HepG2 (cell line): Measurements from ENCODE around the gene NFKBIA. TPM values are rescaled to one million over a fixed set of nuclear protein-coding genes. Genes with fewer than 3 reads are reported as not detected.

Source experiments
- AGO1 ChIP-seq: fragments of 200-400 bp; formaldehyde crosslinking; IDR thresholded peaks from 2 replicates; pipeline ENCODE4 v1.6.1; 2017; ENCODE audit warnings: mild to moderate bottlenecking, low read depth, low read length, moderate library complexity; ENCODE audit not compliant: poor library complexity, severe bottlenecking
- MLLT10 ChIP-seq: sonication (generic); formaldehyde crosslinking; IDR thresholded peaks from 2 replicates; pipeline ENCODE4 v1.4.0; 2020; ENCODE audit warnings: missing genetic modification reagents
- RARG ChIP-seq: sonication (generic); formaldehyde crosslinking; IDR thresholded peaks from 2 replicates; pipeline ENCODE4 v1.4.0; 2020; ENCODE audit warnings: low read depth, mild to moderate bottlenecking, missing genetic modification reagents
- SRY ChIP-seq: sonication (generic); formaldehyde crosslinking; IDR thresholded peaks from 2 replicates; pipeline ENCODE4 v1.8.0; 2022; ENCODE audit warnings: mild to moderate bottlenecking, missing genetic modification reagents
- TP53 ChIP-seq: sonication (generic); formaldehyde crosslinking; conservative IDR thresholded peaks from 2 replicates; pipeline ENCODE4 v1.4.0; 2020; ENCODE audit warnings: missing genetic modification reagents
- ZBTB20 ChIP-seq: sonication (generic); formaldehyde crosslinking; IDR thresholded peaks from 2 replicates; pipeline ENCODE4 v1.8.1; 2023; ENCODE audit warnings: missing genetic modification reagents, low read depth, mild to moderate bottlenecking, borderline replicate concordance
- ZNF260 ChIP-seq: sonication (generic); formaldehyde crosslinking; IDR thresholded peaks from 2 replicates; pipeline ENCODE4 v1.4.0; 2020; ENCODE audit warnings: missing genetic modification reagents, low read depth, mild to moderate bottlenecking, borderline replicate concordance
- ZNF382 ChIP-seq: sonication (generic); formaldehyde crosslinking; IDR thresholded peaks from 2 replicates; pipeline ENCODE4 v1.5.0; 2020; ENCODE audit warnings: missing genetic modification reagents, mild to moderate bottlenecking, borderline replicate concordance
- ZNF790 ChIP-seq: sonication (generic); formaldehyde crosslinking; IDR thresholded peaks from 2 replicates; pipeline ENCODE4 v1.8.0; 2022; ENCODE audit warnings: missing genetic modification reagents, mild to moderate bottlenecking, borderline replicate concordance
- polyA plus RNA-seq, 8 experiments: library from polyadenylated mRNA; depleted of rRNA in 3 of 8; stranded (reverse) in 7 of 8; unstranded in 1 of 8; fragments of >200 nt; fragmentation: Illumina TruSeq in 4 of 8; extraction: Trizol in 4 of 8; gene quantifications; 2 replicates each; pipeline versions ENCODE4 v1.2.1 to v1.2.3, GENCODE V29; 2011 to 2016; ENCODE audit warnings: low read depth in 4 of 8, missing spikeins in 1 of 8, mixed read lengths in 1 of 8; ENCODE audit not compliant: insufficient read depth in 1 of 8
- total RNA-seq, 5 experiments: library from RNA; depleted of rRNA; stranded (reverse); fragments of >200 nt; fragmentation: Illumina TruSeq; extraction: Trizol; gene quantifications; 2 replicates each; pipeline ENCODE4 v1.2.3, GENCODE V29; 2016; ENCODE audit warnings: low read depth in 1 of 5
- TF ChIP-seq, protein P1 (sequence below): sonication (generic); formaldehyde crosslinking; IDR thresholded peaks from 2 replicates; pipeline ENCODE4 v1.5.0; 2020; ENCODE audit warnings: mild to moderate bottlenecking, missing genetic modification reagents, borderline replicate concordance
- TF ChIP-seq, protein P2 (sequence below): sonication (generic); formaldehyde crosslinking; IDR thresholded peaks from 2 replicates; pipeline ENCODE4 v1.4.0; 2020; ENCODE audit warnings: mild to moderate bottlenecking, missing genetic modification reagents
- TF ChIP-seq, protein P3 (sequence below): sonication (generic); formaldehyde crosslinking; IDR thresholded peaks from 2 replicates; pipeline ENCODE4 v1.4.0; 2020; ENCODE audit warnings: mild to moderate bottlenecking, missing genetic modification reagents
- TF ChIP-seq, protein P4 (sequence below): sonication (generic); formaldehyde crosslinking; IDR thresholded peaks from 2 replicates; pipeline ENCODE4 v1.4.0; 2020; ENCODE audit warnings: mild to moderate bottlenecking, missing genetic modification reagents
- TF ChIP-seq, protein P5 (sequence below): sonication (generic); formaldehyde crosslinking; IDR thresholded peaks from 2 replicates; pipeline ENCODE4 v1.8.0; 2023; ENCODE audit warnings: mild to moderate bottlenecking, missing genetic modification reagents

NFKBIA gene
- total and polyA plus RNA-seq, 2 of the 13 experiments (the other 11 are each of a cell fraction or from before 2014, with no cell fraction given): 197 to 319 TPM

DNA sequence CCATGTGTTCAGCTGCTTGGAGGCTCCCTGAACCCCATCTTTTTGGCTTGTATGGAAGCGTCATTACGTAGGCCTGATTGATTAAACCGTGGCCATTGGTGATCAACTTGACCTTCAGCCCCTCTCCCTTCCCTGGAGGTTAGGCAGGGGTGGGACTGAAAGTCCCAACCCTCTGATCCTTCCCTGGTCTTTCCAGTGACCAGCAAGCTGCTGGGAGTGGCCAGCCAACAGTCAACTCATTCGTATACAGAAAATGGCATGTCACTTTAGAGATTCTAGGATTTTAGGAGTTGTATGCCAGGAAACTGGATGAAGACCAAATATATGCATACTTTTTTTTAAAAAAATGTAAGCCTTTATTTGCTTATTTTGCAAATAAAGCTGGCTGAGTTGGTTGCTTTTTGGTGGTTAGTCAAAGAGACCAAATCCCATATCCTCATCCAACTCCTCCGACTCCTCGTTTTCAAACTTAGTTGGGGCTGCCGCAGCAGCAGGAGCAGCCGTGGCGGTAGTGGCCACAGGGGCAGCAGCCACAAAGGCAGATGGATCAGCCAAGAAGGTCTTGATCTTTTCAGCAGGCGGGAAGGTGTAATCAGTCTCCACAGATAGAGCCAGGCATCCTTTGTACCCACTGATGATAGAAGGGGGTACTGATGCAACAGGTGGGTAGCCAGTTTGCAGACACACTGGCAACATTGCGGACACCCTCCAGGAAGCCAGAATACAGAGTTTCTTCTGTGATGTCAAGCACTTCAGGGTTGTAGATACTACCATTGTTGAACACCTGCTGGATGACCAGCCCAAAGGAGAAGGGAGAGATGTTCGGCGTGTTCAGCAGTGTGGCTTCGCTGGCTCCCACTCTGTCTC is 16.6 kb downstream of the NFKBIA start (continued):
- TF ChIP-seq, protein P1, sequence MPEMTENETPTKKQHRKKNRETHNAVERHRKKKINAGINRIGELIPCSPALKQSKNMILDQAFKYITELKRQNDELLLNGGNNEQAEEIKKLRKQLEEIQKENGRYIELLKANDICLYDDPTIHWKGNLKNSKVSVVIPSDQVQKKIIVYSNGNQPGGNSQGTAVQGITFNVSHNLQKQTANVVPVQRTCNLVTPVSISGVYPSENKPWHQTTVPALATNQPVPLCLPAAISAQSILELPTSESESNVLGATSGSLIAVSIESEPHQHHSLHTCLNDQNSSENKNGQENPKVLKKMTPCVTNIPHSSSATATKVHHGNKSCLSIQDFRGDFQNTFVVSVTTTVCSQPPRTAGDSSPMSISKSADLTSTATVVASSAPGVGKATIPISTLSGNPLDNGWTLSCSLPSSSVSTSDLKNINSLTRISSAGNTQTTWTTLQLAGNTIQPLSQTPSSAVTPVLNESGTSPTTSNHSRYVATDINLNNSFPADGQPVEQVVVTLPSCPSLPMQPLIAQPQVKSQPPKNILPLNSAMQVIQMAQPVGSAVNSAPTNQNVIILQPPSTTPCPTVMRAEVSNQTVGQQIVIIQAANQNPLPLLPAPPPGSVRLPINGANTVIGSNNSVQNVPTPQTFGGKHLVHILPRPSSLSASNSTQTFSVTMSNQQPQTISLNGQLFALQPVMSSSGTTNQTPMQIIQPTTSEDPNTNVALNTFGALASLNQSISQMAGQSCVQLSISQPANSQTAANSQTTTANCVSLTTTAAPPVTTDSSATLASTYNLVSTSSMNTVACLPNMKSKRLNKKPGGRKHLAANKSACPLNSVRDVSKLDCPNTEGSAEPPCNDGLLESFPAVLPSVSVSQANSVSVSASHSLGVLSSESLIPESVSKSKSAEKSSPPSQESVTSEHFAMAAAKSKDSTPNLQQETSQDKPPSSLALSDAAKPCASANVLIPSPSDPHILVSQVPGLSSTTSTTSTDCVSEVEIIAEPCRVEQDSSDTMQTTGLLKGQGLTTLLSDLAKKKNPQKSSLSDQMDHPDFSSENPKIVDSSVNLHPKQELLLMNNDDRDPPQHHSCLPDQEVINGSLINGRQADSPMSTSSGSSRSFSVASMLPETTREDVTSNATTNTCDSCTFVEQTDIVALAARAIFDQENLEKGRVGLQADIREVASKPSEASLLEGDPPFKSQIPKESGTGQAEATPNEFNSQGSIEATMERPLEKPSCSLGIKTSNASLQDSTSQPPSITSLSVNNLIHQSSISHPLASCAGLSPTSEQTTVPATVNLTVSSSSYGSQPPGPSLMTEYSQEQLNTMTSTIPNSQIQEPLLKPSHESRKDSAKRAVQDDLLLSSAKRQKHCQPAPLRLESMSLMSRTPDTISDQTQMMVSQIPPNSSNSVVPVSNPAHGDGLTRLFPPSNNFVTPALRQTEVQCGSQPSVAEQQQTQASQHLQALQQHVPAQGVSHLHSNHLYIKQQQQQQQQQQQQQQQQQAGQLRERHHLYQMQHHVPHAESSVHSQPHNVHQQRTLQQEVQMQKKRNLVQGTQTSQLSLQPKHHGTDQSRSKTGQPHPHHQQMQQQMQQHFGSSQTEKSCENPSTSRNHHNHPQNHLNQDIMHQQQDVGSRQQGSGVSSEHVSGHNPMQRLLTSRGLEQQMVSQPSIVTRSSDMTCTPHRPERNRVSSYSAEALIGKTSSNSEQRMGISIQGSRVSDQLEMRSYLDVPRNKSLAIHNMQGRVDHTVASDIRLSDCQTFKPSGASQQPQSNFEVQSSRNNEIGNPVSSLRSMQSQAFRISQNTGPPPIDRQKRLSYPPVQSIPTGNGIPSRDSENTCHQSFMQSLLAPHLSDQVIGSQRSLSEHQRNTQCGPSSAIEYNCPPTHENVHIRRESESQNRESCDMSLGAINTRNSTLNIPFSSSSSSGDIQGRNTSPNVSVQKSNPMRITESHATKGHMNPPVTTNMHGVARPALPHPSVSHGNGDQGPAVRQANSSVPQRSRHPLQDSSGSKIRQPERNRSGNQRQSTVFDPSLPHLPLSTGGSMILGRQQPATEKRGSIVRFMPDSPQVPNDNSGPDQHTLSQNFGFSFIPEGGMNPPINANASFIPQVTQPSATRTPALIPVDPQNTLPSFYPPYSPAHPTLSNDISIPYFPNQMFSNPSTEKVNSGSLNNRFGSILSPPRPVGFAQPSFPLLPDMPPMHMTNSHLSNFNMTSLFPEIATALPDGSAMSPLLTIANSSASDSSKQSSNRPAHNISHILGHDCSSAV: no peak
- TF ChIP-seq ZBTB20 (CRISPR knock-in tag): no peak
- TF ChIP-seq, protein P2, sequence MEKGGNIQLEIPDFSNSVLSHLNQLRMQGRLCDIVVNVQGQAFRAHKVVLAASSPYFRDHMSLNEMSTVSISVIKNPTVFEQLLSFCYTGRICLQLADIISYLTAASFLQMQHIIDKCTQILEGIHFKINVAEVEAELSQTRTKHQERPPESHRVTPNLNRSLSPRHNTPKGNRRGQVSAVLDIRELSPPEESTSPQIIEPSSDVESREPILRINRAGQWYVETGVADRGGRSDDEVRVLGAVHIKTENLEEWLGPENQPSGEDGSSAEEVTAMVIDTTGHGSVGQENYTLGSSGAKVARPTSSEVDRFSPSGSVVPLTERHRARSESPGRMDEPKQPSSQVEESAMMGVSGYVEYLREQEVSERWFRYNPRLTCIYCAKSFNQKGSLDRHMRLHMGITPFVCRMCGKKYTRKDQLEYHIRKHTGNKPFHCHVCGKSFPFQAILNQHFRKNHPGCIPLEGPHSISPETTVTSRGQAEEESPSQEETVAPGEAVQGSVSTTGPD (CRISPR knock-in tag): 0 out of 2 replicates have a peak, but pooled peaks have one; percentile 3
- TF ChIP-seq ZNF382: no peak
- TF ChIP-seq, protein P3, sequence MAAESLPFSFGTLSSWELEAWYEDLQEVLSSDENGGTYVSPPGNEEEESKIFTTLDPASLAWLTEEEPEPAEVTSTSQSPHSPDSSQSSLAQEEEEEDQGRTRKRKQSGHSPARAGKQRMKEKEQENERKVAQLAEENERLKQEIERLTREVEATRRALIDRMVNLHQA (CRISPR knock-in tag): no peak
- no peak for TF ChIP-seq ZNF260 (CRISPR knock-in tag)
- TF ChIP-seq, protein P4, sequence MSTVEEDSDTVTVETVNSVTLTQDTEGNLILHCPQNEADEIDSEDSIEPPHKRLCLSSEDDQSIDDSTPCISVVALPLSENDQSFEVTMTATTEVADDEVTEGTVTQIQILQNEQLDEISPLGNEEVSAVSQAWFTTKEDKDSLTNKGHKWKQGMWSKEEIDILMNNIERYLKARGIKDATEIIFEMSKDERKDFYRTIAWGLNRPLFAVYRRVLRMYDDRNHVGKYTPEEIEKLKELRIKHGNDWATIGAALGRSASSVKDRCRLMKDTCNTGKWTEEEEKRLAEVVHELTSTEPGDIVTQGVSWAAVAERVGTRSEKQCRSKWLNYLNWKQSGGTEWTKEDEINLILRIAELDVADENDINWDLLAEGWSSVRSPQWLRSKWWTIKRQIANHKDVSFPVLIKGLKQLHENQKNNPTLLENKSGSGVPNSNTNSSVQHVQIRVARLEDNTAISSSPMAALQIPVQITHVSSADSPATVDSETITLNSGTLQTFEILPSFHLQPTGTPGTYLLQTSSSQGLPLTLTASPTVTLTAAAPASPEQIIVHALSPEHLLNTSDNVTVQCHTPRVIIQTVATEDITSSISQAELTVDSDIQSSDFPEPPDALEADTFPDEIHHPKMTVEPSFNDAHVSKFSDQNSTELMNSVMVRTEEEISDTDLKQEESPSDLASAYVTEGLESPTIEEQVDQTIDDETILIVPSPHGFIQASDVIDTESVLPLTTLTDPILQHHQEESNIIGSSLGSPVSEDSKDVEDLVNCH: no peak
- no peak for TF ChIP-seq SRY (CRISPR knock-in tag)
- TF ChIP-seq TP53: no peak
- TF ChIP-seq, protein P5, sequence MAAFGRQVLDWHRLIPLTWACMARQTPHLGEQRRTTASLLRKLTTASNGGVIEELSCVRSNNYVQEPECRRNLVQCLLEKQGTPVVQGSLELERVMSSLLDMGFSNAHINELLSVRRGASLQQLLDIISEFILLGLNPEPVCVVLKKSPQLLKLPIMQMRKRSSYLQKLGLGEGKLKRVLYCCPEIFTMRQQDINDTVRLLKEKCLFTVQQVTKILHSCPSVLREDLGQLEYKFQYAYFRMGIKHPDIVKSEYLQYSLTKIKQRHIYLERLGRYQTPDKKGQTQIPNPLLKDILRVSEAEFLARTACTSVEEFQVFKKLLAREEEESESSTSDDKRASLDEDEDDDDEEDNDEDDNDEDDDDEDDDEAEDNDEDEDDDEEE (CRISPR knock-in tag): no peak
- TF ChIP-seq RARG: no peak
- TF ChIP-seq MLLT10: no peak
- no peak for TF ChIP-seq AGO1
- TF ChIP-seq ZNF790: no peak
